ENCODE results near the gene SCN1A.
"Not testable (repeated sequence)": the region's sequence is repeated elsewhere in the genome, so short reads cannot be mapped to it uniquely, and the experiment has no call there.

The SCN1A gene

GRCh38 chr2:165989851-165990250, 138.0 kb downstream of the SCN1A start:
- no peak overlapping the region for H3K27ac ChIP-seq
- TF ChIP-seq ZFX (IDR thresholded peaks at IDR 0.05) (no peak), CTCF (conservative IDR thresholded peaks at IDR 0.05) (no peak)

- no peak overlapping the region for H3K27ac ChIP-seq
- no peak for TF ChIP-seq ZFX (IDR thresholded peaks at IDR 0.05)
- no peak for TF ChIP-seq CTCF (conservative IDR thresholded peaks at IDR 0.05)
Observed at GRCh38 chr2:165985120-165985519, 142.7 kb downstream of the SCN1A start.

- H3K27ac ChIP-seq: not testable (repeated sequence)
Observed at GRCh38 chr2:165972161-165972560, 155.7 kb downstream of the SCN1A start.

- TF ChIP-seq ZFX (IDR thresholded peaks at IDR 0.05) (no peak), CTCF (conservative IDR thresholded peaks at IDR 0.05) (no peak)
- no peak overlapping the region for H3K27ac ChIP-seq
Observed at GRCh38 chr2:165970663-165971062, 157.2 kb downstream of the SCN1A start.

GRCh38 chr2:165969227-165969626, 158.6 kb downstream of the SCN1A start:
- TF ChIP-seq ZFX (IDR thresholded peaks at IDR 0.05) (no peak), CTCF (conservative IDR thresholded peaks at IDR 0.05) (peak; percentile 72)

GRCh38 chr2:165967746-165968145, 160.1 kb downstream of the SCN1A start:
- no peak overlapping the region; the same call in 1 of the 2 replicates for H3K27ac ChIP-seq
- TF ChIP-seq ZFX (IDR thresholded peaks at IDR 0.05): no peak
- TF ChIP-seq CTCF (conservative IDR thresholded peaks at IDR 0.05): no peak

More at GRCh38 chr2:165969227-165969626, 158.6 kb downstream of the SCN1A start:
- no peak overlapping the region for H3K27ac ChIP-seq

GRCh38 chr2:165961818-165962217, 166.0 kb downstream of the SCN1A start:
- H3K27ac ChIP-seq: no peak overlapping the region
- TF ChIP-seq CTCF (conservative IDR thresholded peaks at IDR 0.05) (no peak), ZFX (IDR thresholded peaks at IDR 0.05) (no peak)

- no peak overlapping the region for H3K27ac ChIP-seq
- TF ChIP-seq CTCF (conservative IDR thresholded peaks at IDR 0.05): no peak
Observed at GRCh38 chr2:165959371-165959770, 168.4 kb downstream of the SCN1A start.
